Thyroid gland (tissue), 4 donors: ENCODE measurements around the gene UGT1A6. TPM values are rescaled to one million over a fixed set of nuclear protein-coding genes. Genes with fewer than 3 reads are reported as not detected.
A peak's percentile ranks its signal among the peaks of the same experiment; 100 is the strongest.

Experiments
- DNase-seq, 2 donors: peaks; one replicate each; pipeline ENCODE4 v3.0.0-alpha.2; 2019
- H3K27ac ChIP-seq, 3 donors: fragments of 200-600 bp; sonication (generic); 1 replicate in 2 of 3; 2 replicates in 1 of 3; pipeline ENCODE4 v1.5.1; 2016 to 2019; ENCODE audit warnings: mild to moderate bottlenecking in 1 of 3, moderate library complexity in 1 of 3
- H3K27me3 ChIP-seq: fragments of 200-600 bp; sonication (generic); one replicate; pipeline ENCODE4 v1.5.1; 2019
- H3K36me3 ChIP-seq, 2 donors: fragments of 200-600 bp; sonication (generic); one replicate each; pipeline ENCODE4 v1.5.1; 2016 to 2019
- H3K4me1 ChIP-seq, 2 donors: fragments of 200-600 bp; sonication (generic); one replicate each; pipeline ENCODE4 v1.5.1; 2017 to 2019
- H3K4me3 ChIP-seq, 3 donors: fragments of 200-600 bp; sonication (generic); replicated peaks in 1 of 3; 1 replicate in 2 of 3; 2 replicates in 1 of 3; pipeline ENCODE4 v1.5.1; 2016; ENCODE audit warnings: mild to moderate bottlenecking in 1 of 3
- H3K9me3 ChIP-seq: fragments of 200-600 bp; sonication (generic); one replicate; pipeline ENCODE4 v1.5.1; 2017
- CTCF ChIP-seq, 6 experiments: fragments of 200-600 bp in 3 of 6; fragments of 450-650 bp in 3 of 6; sonication (generic) in 3 of 6; IDR thresholded peaks; one replicate each; pipeline ENCODE4 v1.5.1; 2016 to 2019; ENCODE audit warnings: antibody characterized with exemption in 6 of 6, mild to moderate bottlenecking in 2 of 6, inconsistent platforms in 1 of 6, moderate library complexity in 1 of 6
- POLR2A ChIP-seq, 2 donors: fragments of 450-650 bp; IDR thresholded peaks; one replicate each; pipeline ENCODE4 v1.6.1; 2017; ENCODE audit warnings: antibody characterized with exemption in 2 of 2, mild to moderate bottlenecking in 2 of 2, moderate library complexity in 1 of 2
- WGBS, 2 donors: methylation state at CpG; one replicate each; pipeline ENCODE4 v1.1.5; 2017; 5-methylcytosine and 5-hydroxymethylcytosine counted together
- intact Hi-C: fragments of 100-400 bp; cut with DNase I; formaldehyde crosslinking; loops from one replicate; pipeline ENCODE4 v1.15.1; 2023
- total RNA-seq, 4 donors: library from RNA; depleted of rRNA; stranded (reverse); fragments of >200 nt; gene quantifications; one replicate each; pipeline ENCODE4 v1.2.3, GENCODE V29; 2016

Gene UGT1A6
- total RNA-seq, 4 donors from 2014 or later = 0.81 to 6.2 (median 3.5) TPM

- intact Hi-C loops = no loop called here
- no peaks in the 10 kb centered on the region for H3K27me3 ChIP-seq
- H3K27ac ChIP-seq = peak overlapping the region in 1 of 3 donors; percentile 33
- TF ChIP-seq CTCF (IDR thresholded peaks at IDR 0.05) (no peak), POLR2A (IDR thresholded peaks at IDR 0.05) (no peak)
- no peaks in the 10 kb centered on the region for H3K36me3 ChIP-seq
- peaks cover 10 to 28% of the 10 kb centered on the region in 2 donors for H3K4me1 ChIP-seq
- no peaks in the 10 kb centered on the region for H3K9me3 ChIP-seq
- H3K4me3 ChIP-seq = no peak overlapping the region
- WGBS, 2 donors = 35 to 42% methylated on average over 4 of the region's 4 CpGs
- DNase-seq = peak; percentile 63 to 75
Observed at GRCh38 chr2:233690444-233690843, 2.2 kb upstream of the UGT1A6 start.

DNA sequence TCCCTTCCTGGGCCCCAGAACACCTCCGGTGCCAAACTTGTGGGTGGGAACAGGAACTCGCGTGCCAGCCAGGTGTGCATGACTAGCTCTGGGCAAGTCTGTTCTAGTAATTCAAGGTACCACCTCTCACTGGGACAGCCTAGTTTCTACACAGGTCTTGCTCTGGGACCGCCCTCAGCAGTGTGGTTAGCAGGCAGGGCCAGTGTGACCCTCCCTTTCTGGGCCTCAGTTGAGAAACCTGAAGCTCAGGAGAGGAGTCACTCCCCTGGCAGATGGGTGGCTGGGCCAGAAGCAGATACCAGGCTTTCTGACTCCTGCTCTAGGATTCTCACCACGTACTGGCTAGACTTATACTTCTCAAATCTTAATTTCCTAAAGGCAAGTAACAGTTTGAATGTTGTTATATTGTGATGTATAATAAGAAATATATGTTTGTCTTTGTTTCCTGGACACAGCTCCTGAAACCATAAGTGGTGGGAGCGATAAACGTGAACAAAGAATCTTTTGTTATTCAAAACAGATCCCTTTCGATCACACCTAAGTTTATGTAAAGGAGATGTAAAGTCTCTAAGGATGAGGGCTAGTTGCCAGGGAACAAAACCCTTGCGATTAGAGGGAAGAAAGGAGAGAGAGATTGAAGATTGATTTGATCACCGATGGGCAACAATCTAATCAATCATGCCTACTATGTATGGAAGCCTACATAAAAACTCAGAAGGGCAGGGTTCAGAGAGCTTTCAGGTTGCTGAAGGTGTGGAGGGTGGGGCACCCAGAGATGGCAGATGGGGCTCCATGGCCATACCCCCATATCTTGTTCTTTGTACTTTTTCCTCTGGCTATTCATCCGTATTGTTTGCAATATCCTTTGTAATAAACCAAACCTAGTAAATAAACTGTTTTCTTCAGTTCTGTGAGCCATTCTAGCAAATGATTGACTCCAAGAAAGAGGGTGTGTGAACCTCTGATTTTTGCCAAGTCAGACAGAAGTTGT is 952 bp upstream of the UGT1A6 start:
- H3K27ac ChIP-seq = no peak overlapping the region
- intact Hi-C loops = no loop called here

DNA sequence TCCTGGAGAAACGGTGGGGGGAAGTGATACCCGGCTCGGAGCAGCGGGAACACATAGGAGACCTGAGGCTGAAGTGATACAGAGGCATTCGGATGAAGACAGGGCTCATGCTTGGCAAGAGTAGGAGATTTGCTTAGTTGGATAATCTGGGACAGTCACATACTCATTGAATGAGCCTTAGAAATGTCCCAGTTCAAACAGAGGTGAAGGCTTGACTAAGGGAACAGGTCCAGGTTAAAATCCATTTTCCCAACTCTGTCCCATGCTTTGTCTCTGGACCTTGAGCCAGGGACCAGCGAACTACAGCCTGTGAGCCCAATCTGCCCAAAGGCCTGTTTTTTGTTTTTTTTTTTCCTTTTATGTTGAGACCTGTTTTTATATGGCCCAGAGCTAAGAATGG is 1.3 kb downstream of the UGT1A6 start:
- WGBS, 2 donors = 66 to 76% methylated on average over 6 of the region's 6 CpGs
- intact Hi-C loops = no loop called here
- Histone ChIP-seq H3K4me3 (no peak overlapping the region), H3K27ac (peak overlapping the region; percentile 5 to 31 (median 13)), H3K9me3 (no peaks in the 10 kb centered on the region), H3K27me3 (no peaks in the 10 kb centered on the region), H3K36me3 (no peaks in the 10 kb centered on the region), H3K4me1 (peaks cover 21 to 33% of the 10 kb centered on the region in 2 donors)
- no peak for DNase-seq
- TF ChIP-seq CTCF (IDR thresholded peaks at IDR 0.05) (no peak), POLR2A (IDR thresholded peaks at IDR 0.05) (no peak)

More for the DNA sequence above, 952 bp upstream of the UGT1A6 start:
- Histone ChIP-seq H3K27me3 (no peaks in the 10 kb centered on the region), H3K4me1 (peaks cover 10 to 28% of the 10 kb centered on the region in 2 donors), H3K9me3 (no peaks in the 10 kb centered on the region), H3K4me3 (no peak overlapping the region), H3K36me3 (no peaks in the 10 kb centered on the region)
- TF ChIP-seq CTCF (IDR thresholded peaks at IDR 0.05) (no peak), POLR2A (IDR thresholded peaks at IDR 0.05) (no peak)
- peak in 1 of 2 donors; percentile 15 for DNase-seq
- 89 to 92% methylated on average over 10 to 11 of the region's 11 CpGs for WGBS, 2 donors

DNA sequence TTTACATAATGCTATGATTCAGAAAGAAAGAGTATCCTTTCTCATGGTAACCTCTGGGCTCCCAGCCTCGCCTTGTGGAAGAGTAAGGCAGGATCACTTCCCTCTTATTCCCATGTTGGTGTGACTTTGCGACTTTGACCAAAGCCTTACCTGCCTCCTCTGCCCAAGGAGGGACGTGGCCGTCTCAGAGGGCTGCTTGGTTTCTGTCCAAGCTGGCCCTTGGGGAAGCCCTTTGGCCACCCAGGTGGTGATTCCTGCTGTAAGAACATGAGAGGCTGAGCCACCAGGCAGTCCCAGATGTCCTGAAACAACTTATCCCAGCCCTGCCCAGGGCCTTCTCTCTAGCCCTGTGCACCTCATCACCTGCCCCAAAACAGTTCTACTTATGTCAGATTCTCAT is 6.0 kb downstream of the UGT1A6 start:
- H3K36me3 ChIP-seq = no peaks in the 10 kb centered on the region
- no peak for DNase-seq
- peak overlapping the region; percentile 91 to 99 (median 96) for H3K27ac ChIP-seq
- TF ChIP-seq CTCF (IDR thresholded peaks at IDR 0.05) (no peak), POLR2A (IDR thresholded peaks at IDR 0.05) (no peak)
- no peak overlapping the region for H3K4me3 ChIP-seq
- 83 to 96% methylated on average over 4 of the region's 4 CpGs for WGBS, 2 donors
- no peaks in the 10 kb centered on the region for H3K27me3 ChIP-seq
- intact Hi-C loops = no loop called here
- no peaks in the 10 kb centered on the region for H3K9me3 ChIP-seq
- H3K4me1 ChIP-seq = peaks cover 21 to 24% of the 10 kb centered on the region in 2 donors
